Astrocyte (in vitro differentiated cells and primary cell): ENCODE data around the gene ZFAND4.

Experiments
- CTCF ChIP-seq: IDR thresholded peaks from 2 replicates; pipeline ENCODE4 v1.5.1; 2011; ENCODE audit warnings: low read depth, mild to moderate bottlenecking, inconsistent platforms, low read length, moderate library complexity; ENCODE audit not compliant: insufficient read depth
- EZH2 ChIP-seq: IDR thresholded peaks from 2 replicates; pipeline ENCODE4 v1.6.1; 2012; ENCODE audit warnings: mild to moderate bottlenecking, low read length, inconsistent platforms; ENCODE audit not compliant: insufficient read depth

DNA sequence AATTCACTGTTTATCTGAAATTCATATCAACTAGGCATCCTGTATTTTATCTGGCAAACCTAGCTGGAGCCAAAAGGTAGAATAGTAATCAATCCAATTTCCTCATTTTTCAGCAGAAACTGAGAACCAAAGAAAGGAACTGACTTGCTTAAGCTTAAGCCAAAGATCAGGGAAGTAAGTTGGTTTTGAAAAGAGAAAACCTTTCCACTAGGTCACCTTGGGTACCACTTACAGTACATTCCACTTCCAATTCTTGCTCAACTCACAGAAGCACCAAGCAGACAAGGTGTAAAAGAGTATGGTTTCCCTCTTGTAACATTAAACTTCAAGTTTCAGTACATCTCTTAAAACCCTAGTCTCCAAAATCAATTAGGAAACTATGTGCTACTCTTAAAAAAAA, 79.6 kb downstream of the ZFAND4 start:
- no peak for TF ChIP-seq CTCF
- TF ChIP-seq EZH2 = no peak
